CD4-positive, alpha-beta T cell (primary cell): Measurements from ENCODE around the gene DGKI. TPM values are rescaled to one million over a fixed set of nuclear protein-coding genes. Genes with fewer than 3 reads are reported as not detected.

ENCODE experiments used
- ATAC-seq: fragments of 200-7000 bp; cut with Tn5 transposase; one replicate; pipeline ENCODE4 v1.10.0; 2022; ENCODE audit warnings: mild to moderate bottlenecking; ENCODE audit not compliant: poor library complexity
- CTCF ChIA-PET: fragments of 350-600 bp; sonication (Branson Sonifier 250); formaldehyde crosslinking; loops from one replicate; lab custom pipeline; 2021; ENCODE audit warnings: antibody characterized with exemption, inconsistent platforms; lab: Charles Lee
- POLR2A ChIA-PET: fragments of 350-600 bp; sonication (Branson Sonifier 250); formaldehyde crosslinking; loops from one replicate; lab custom pipeline; 2021; ENCODE audit warnings: antibody characterized with exemption, inconsistent platforms; lab: Charles Lee
- DNase-seq, 14 experiments: peaks; one replicate each; pipeline ENCODE4 v3.0.0-alpha.2; 2013 to 2020; ENCODE audit warnings: mixed read lengths in 2 of 14
- H3K27ac ChIP-seq, 2 donors: one replicate each; pipeline versions ENCODE4 v1.5.1 to v1.7.0; 2013; ENCODE audit warnings: low read length in 2 of 2, low read depth in 1 of 2, mild to moderate bottlenecking in 1 of 2
- H3K27me3 ChIP-seq, 2 experiments: 1 replicate in 1 of 2; 2 replicates in 1 of 2; pipeline versions ENCODE4 v1.6.1 to v1.7.0; 2013; ENCODE audit warnings: low read length in 2 of 2, control low read depth in 1 of 2, mild to moderate bottlenecking in 1 of 2, moderate library complexity in 1 of 2; ENCODE audit not compliant: insufficient read depth in 2 of 2, control insufficient read depth in 1 of 2
- H3K36me3 ChIP-seq: one replicate; pipeline ENCODE4 v1.6.1; 2013; ENCODE audit warnings: low read length, control low read depth; ENCODE audit not compliant: insufficient read depth
- H3K4me1 ChIP-seq: one replicate; pipeline ENCODE4 v1.6.1; 2013; ENCODE audit warnings: low read length, control low read depth; ENCODE audit not compliant: insufficient read depth
- H3K4me3 ChIP-seq: one replicate; pipeline ENCODE4 v1.5.1; 2013; ENCODE audit warnings: mild to moderate bottlenecking, low read length, moderate library complexity
- H3K9me3 ChIP-seq, 2 experiments: 1 replicate in 1 of 2; 2 replicates in 1 of 2; pipeline versions ENCODE4 v1.6.1 to v1.7.0; 2013; ENCODE audit warnings: low read length in 2 of 2, mild to moderate bottlenecking in 2 of 2, control low read depth in 1 of 2, moderate library complexity in 1 of 2; ENCODE audit not compliant: control insufficient read depth in 1 of 2, insufficient read depth in 1 of 2
- H3K27ac Mint-ChIP-seq: one replicate; pipeline ENCODE4 v1.8.0; 2020; ENCODE audit warnings: mixed read lengths
- H3K27me3 Mint-ChIP-seq: one replicate; pipeline ENCODE4 v1.8.0; 2021; ENCODE audit warnings: mixed read lengths
- H3K36me3 Mint-ChIP-seq: one replicate; pipeline ENCODE4 v1.8.0; 2021; ENCODE audit warnings: low read depth, mixed read lengths
- H3K4me1 Mint-ChIP-seq: one replicate; pipeline ENCODE4 v1.8.0; 2021; ENCODE audit warnings: low read depth, mixed read lengths
- H3K4me3 Mint-ChIP-seq: one replicate; pipeline ENCODE4 v1.8.0; 2020; ENCODE audit warnings: mild to moderate bottlenecking, mixed read lengths
- H3K9me3 Mint-ChIP-seq: one replicate; pipeline ENCODE4 v1.8.0; 2020; ENCODE audit warnings: mixed read lengths
- intact Hi-C, 2 experiments: fragments of 100-400 bp; cut with DNase I in 1 of 2; cut with micrococcal nuclease in 1 of 2; formaldehyde crosslinking; loops; one replicate each; pipeline versions ENCODE4 v1.15.1 to v1.9.0; 2023 to 2025; cut with DNase I, micrococcal nuclease
- total RNA-seq, 174 experiments: library from RNA in 2 of 174; stranded (reverse) in 2 of 174; gene quantifications; one replicate each; pipeline ENCODE4 v1.2.3 and lab custom pipeline; 2021 to 2026
- TF ChIP-seq, protein P1 (sequence below): fragments of 200-600 bp; IDR thresholded peaks from one replicate; pipeline ENCODE4 v1.8.0; 2022; ENCODE audit warnings: antibody characterized with exemption, mild to moderate bottlenecking

The DGKI gene
- total RNA-seq, 2 experiments from 2014 or later: not detected

DNA sequence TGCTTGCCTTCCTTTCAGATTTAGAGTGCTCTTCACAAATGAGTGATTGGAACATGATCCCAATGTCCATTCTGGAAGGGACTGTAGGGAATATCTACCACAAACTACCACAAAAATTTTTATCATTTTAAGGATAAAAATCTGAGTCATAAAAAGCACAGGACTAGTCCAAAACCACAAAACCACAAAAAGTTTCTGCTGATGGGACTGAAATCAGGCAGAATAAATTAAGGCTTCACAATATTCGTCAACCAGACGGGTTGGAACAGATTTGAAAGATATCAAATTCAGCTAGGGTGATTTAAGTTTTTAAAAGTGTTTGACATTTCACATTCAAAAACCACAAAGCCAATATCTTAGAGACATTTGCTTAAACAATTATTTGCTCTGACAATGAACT, 403.2 kb downstream of the DGKI start:
- no peaks in the 10 kb centered on the region for H3K36me3 ChIP-seq
- H3K9me3 Mint-ChIP-seq: no peaks in the 10 kb centered on the region
- DNase-seq (no peak), ATAC-seq (no peak)
- H3K27me3 Mint-ChIP-seq: peaks cover 6% of the 10 kb centered on the region
- H3K4me3 Mint-ChIP-seq: no peak overlapping the region
- H3K4me1 ChIP-seq: no peaks in the 10 kb centered on the region
- intact Hi-C loops: no loop called here
- H3K9me3 ChIP-seq: no peaks in the 10 kb centered on the region
- H3K27ac ChIP-seq: no peak overlapping the region
- POLR2A ChIA-PET: no interaction called here
- no peak overlapping the region for H3K27ac Mint-ChIP-seq
- no peaks in the 10 kb centered on the region for H3K27me3 ChIP-seq
- no peaks in the 10 kb centered on the region for H3K4me1 Mint-ChIP-seq
- TF ChIP-seq, protein P1, sequence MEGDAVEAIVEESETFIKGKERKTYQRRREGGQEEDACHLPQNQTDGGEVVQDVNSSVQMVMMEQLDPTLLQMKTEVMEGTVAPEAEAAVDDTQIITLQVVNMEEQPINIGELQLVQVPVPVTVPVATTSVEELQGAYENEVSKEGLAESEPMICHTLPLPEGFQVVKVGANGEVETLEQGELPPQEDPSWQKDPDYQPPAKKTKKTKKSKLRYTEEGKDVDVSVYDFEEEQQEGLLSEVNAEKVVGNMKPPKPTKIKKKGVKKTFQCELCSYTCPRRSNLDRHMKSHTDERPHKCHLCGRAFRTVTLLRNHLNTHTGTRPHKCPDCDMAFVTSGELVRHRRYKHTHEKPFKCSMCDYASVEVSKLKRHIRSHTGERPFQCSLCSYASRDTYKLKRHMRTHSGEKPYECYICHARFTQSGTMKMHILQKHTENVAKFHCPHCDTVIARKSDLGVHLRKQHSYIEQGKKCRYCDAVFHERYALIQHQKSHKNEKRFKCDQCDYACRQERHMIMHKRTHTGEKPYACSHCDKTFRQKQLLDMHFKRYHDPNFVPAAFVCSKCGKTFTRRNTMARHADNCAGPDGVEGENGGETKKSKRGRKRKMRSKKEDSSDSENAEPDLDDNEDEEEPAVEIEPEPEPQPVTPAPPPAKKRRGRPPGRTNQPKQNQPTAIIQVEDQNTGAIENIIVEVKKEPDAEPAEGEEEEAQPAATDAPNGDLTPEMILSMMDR: no peak
- CTCF ChIA-PET: no interaction called here
- no peaks in the 10 kb centered on the region for H3K36me3 Mint-ChIP-seq
- no peak overlapping the region for H3K4me3 ChIP-seq

DNA sequence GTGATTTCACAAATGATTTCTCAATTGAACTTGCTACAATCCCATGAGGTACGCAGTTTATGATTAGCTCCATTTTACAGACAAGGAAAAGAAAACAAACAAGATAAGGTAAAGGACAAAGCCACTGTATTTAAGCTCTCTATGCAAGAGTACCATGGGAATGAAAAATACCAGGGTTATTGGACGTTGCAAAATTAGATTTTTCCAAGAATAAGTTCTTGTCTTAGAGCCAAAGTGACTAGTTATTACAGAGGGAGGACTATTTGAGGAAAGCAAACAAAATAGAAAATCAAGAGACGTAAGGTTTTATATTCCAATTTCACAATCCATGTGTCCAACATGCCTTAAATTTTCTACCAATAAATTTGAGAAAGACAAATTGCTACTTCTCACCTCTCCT, 405.3 kb downstream of the DGKI start:
- H3K27me3 Mint-ChIP-seq: peaks cover 6% of the 10 kb centered on the region
- no peaks in the 10 kb centered on the region for H3K36me3 ChIP-seq
- no peaks in the 10 kb centered on the region for H3K9me3 Mint-ChIP-seq
- CTCF ChIA-PET: no interaction called here
- no peak overlapping the region for H3K27ac Mint-ChIP-seq
- H3K4me1 Mint-ChIP-seq: no peaks in the 10 kb centered on the region
- no peak overlapping the region for H3K4me3 ChIP-seq
- intact Hi-C loops: no loop called here
- POLR2A ChIA-PET: no interaction called here
- H3K4me3 Mint-ChIP-seq: no peak overlapping the region
- no peak overlapping the region for H3K27ac ChIP-seq
- H3K36me3 Mint-ChIP-seq: no peaks in the 10 kb centered on the region
- H3K9me3 ChIP-seq: no peaks in the 10 kb centered on the region
- H3K27me3 ChIP-seq: no peaks in the 10 kb centered on the region
- H3K4me1 ChIP-seq: no peaks in the 10 kb centered on the region
- ATAC-seq: no peak
- DNase-seq: no peak
- TF ChIP-seq, protein P1: no peak

DNA sequence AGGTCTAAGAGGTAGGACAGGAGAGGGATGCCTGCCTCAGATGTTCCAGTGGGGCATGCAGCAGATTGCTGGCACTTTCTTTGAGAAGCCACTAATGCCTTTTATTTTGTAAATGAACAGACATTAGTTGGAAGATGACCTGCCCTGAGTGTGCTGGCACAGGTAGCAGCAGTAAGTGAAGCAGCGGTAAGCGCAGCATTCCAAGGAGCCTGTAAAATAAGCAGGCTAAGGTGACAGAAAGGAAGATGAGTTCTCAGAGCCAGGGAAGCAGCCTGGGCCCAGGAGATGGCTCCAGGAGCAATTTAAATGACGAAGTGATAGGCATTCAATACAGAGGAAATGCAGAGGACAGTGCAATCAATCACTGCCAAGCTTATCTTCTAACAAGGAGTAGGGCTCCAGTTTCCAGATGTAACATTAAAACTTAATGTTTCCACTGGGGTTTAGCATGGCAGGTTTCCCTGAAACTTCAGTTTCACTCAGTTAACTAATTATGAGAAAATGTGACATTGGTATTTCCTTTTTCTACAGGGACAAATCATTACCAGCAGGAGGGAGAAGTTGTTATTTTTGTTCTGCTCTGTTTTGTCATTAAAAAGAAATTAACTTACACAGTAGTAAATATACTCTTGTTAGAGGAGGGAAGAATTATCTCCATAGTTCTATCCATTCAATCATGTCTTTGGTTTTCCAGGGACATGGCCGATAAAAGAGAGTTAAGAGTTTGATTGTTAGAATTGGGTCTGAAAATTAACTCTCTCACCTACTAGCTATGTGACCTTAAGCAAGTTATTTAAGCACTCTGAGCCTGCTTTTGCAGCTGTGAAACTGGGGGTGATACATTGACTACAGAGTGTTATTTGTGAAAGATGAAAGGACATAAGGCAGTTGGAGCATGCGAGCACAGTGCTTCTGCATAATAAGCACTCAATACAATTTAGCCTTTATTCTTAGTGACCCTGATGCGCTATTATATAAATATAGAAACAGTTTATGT, 406.6 kb downstream of the DGKI start:
- H3K4me3 Mint-ChIP-seq: no peak overlapping the region
- Histone ChIP-seq H3K27ac (no peak overlapping the region), H3K9me3 (no peaks in the 10 kb centered on the region), H3K4me3 (no peak overlapping the region), H3K36me3 (no peaks in the 10 kb centered on the region), H3K27me3 (no peaks in the 10 kb centered on the region), H3K4me1 (no peaks in the 10 kb centered on the region)
- no peak overlapping the region for H3K27ac Mint-ChIP-seq
- H3K4me1 Mint-ChIP-seq: no peaks in the 10 kb centered on the region
- H3K36me3 Mint-ChIP-seq: no peaks in the 10 kb centered on the region
- TF ChIP-seq, protein P1: no peak
- DNase-seq: no peak
- CTCF ChIA-PET: no interaction called here
- intact Hi-C loops: no loop called here
- H3K27me3 Mint-ChIP-seq: peaks cover 5% of the 10 kb centered on the region
- POLR2A ChIA-PET: no interaction called here
- no peak for ATAC-seq
- no peaks in the 10 kb centered on the region for H3K9me3 Mint-ChIP-seq
